ENCODE results near the gene CNOT4.
A peak's percentile ranks its signal among the peaks of the same experiment; 100 is the strongest.

The CNOT4 gene

DNA sequence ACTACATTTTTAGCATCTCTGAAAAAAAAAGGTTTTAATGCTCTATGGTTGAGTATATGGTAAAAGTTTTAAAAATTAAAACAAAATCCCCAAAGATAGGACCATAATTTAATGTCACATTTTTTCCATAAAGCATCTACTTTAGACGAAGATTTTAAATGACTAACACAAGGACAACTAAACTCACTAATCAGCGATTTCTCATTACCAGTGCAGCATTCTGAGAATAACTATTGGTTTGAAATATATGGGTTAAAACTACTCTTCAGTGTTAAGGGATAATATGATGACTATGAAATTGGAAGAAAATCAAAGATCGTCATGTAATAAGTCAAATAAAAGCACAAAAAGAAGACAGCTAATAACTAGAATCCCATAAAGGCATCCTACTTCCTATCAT lies 118.4 kb downstream of the CNOT4 start:
- no peak for DNase-seq

DNA sequence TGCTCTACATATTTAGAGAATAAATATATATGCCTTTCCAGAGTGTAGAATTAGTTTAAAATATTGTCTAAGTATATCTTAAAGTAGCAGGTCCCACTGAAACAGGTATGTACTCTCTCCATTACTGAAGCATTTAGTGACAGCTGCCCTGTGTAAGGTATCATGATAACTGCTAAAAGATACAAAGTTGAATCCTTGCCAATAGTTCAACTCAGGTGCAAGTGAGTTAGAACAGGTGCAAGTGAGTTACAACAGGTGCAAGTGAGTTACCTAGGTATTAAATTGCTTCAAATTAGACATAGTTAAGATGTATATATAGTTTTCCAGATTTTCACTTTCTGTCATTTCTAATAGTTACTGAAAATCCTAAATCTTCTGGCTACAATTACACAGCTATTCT lies 119.1 kb downstream of the CNOT4 start:
- DNase-seq, result no peak

DNA sequence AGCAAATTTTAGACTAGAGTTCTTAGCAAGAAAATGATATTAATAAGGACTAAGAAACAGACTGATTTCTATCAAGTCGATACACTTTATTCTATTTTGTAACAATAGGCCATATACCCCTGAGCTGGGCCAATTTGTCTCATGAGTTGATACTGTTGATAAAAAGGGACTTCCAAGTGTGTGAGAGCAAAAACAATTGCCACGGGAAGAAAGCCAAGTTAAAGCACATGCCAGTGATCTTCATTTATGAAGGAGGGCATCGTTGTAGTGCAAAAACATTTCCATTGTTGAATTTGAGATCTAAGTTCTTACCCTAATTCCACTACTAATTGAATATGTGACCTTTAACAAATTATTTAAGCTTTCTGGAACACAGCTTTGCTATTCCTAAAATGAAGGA lies 119.9 kb downstream of the CNOT4 start:
- no peak for DNase-seq

- DNase-seq, result no peak
Observed at GRCh38 chr7:135388616-135389015, 121.3 kb downstream of the CNOT4 start.

GRCh38 chr7:135386776-135387175 lies 123.1 kb downstream of the CNOT4 start:
- no peak for DNase-seq

DNA sequence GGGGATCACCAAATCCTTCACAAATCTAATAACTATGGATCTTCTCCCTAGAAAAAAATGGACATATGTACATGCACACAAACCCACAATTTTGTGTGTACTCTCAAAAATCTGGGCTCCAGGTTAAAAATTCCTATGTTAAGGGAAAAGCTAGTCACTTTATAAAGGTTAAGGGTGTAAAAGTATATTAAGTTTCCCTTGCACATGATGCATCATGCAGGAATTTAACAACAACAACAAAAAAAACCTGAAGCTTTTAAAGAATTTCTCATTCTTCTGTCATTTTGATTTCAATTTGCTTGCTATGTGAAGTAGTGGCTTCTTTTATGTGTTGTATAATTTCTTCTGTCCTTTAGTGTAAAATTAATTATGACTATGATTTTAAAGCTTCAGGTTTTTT lies 123.7 kb downstream of the CNOT4 start:
- peak in 1 of 2 experiments; percentile 8 for DNase-seq

DNA sequence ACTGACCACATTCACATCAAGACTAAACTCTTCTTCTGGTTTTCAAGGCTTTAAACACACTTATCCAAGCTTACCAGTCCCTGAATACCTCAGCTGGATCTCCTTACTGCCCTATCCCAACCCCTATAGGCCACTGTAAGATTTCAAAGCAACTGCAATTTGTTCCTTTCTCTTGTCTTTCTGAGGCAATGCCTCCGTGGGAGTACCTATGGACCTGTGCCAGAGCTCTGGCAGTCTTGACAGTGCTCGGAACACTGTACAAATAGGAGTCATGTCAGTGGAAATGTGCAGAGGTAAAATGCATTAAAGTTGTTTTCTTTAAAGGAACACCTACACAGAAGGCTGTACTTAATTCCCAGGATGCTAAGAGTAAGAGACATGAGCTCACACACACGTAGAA lies 124.7 kb downstream of the CNOT4 start:
- DNase-seq, result no peak

- DNase-seq, result no peak
Observed at GRCh38 chr7:135383525-135384175, 126.3 kb downstream of the CNOT4 start.

GRCh38 chr7:135382173-135382572 lies 127.7 kb downstream of the CNOT4 start:
- DNase-seq, result no peak

- DNase-seq, result no peak
Observed at GRCh38 chr7:135381369-135381768, 128.5 kb downstream of the CNOT4 start.

- no peak for DNase-seq
Observed at GRCh38 chr7:135380351-135380750, 129.6 kb downstream of the CNOT4 start.

DNA sequence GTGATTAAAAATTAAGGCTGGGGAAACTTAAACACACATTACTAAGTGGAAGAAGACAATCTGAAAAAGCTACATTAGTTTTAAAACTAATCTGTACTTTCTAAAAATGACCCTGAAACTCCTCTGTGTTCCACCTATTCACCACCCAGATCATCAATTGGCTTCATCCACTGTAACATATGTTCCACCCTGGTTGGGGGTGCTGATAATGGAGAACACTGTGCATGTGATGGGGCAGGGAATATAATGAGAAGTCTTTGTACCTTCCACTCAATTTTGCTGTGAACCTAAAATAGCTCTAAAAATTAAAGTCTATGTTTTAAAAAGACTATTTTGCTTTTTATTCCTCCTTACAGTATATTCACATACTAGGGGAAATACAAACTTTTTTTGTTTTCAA lies 132.7 kb downstream of the CNOT4 start:
- DNase-seq, result no peak

GRCh38 chr7:135375908-135376699 lies 133.8 kb downstream of the CNOT4 start:
- DNase-seq, result no peak

DNA sequence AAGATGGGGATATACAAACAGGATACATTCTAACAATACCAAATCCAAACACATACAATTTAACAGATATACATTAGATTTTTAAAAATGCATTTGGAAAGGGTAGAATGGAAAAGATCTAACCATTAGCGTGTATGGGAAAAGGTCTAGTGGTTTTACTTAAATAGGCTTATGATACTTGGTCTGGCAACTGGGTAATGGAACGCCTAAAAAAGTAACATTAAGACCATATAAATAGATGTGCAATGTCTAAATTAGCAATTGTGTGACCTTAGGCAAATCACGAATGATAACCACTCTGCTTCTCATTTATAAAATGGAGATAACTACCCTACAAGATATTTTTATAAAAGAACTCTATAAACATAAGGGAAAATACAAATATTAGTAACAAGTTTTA lies 135.2 kb downstream of the CNOT4 start:
- no peak for DNase-seq

GRCh38 chr7:135372222-135372621 lies 137.7 kb downstream of the CNOT4 start:
- DNase-seq, result no peak

DNA sequence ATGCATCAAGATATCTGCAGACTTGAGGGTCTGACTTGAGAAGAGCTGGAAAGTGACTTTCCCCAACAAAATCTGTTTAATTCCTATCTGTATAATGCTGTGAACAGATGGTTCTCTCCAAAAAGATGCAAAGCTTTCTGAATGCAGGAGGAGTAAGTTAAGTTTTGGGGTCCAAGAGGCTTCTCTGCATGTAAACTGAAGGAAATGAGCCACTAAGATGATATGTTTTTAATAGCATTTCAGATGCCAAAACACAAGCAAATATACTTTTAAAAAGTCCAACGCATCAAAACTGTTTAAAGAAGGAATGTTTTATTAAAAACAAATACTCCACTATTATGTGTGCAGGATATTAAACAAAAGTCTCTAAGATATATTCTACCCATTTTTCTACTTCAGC lies 139.2 kb downstream of the CNOT4 start:
- no peak for DNase-seq

DNA sequence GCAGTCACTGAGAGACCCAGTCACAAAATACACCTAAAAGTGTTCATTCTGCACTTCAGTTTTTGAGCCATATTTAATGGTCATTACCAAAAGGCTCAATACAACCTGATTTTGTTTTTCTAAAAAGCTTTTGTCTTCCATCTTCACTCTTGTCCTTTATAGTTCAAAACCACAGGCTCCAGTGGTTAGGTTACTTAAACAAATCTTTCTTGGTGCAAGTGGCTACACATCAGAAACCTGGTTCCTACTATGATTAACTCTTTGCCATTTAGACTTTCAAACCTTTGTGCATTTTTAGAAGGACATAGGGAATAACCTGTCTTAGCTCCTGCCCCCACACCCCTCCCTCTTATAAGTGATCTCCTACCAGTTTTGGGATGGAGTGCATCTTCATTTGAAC lies 140.5 kb downstream of the CNOT4 start:
- DNase-seq, result no peak

DNA sequence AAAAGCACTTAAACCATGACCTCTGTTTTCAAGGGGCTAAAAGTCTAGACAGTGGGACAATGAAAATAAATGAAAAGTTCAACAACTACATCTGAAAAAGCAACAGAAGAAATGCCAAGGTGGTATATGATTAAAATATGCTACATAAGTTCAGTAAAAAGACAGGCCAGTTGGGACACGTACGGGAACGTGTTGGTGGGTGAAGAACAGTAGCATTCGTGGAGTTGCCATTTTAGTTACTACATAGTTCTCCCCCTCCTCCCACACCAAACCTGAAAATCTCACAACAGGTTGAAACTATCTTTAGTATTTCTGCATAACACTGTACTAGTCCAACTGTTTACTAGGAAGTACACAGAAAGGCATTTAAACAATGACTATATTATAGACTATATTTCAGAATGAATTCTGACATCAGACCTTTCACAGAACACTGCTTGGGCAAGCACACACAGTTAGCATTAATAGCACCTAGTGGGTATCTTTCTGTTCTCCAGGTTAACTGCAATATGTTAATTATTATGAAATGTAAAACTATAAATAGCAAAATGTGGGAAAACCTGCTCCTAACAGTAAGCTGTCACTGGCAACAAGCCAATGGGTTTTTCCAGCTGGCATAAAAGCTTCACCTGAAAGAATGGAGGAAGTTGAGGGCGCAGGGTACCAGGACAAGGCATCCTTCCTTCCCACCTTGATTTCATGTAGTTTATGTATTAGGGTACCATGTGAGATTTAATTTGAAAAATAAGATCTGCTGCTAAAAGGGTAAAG lies 141.3 kb downstream of the CNOT4 start:
- DNase-seq, result no peak

GRCh38 chr7:135366843-135367508 lies 142.9 kb downstream of the CNOT4 start:
- DNase-seq, result no peak

DNA sequence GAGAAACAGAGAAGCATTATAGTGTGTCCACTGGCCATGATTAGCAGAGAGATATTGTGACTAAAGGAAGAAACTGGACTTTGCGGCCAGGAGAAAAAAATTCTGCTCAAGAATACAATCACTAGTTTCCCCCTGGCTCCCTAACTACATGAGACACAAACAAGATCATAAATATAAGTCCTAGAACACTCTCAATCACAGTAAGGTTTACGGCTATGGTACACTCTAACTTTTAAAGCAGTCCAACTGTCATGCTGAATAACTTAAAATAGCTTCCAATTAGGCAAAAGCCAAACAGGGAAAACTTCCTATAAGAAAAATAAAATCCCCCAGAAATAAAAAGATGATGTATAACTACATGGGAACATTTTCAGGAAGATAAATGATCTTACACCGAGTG lies 144.2 kb downstream of the CNOT4 start:
- DNase-seq, result no peak

- no peak for DNase-seq
Observed at GRCh38 chr7:135364206-135364605, 145.7 kb downstream of the CNOT4 start.

DNA sequence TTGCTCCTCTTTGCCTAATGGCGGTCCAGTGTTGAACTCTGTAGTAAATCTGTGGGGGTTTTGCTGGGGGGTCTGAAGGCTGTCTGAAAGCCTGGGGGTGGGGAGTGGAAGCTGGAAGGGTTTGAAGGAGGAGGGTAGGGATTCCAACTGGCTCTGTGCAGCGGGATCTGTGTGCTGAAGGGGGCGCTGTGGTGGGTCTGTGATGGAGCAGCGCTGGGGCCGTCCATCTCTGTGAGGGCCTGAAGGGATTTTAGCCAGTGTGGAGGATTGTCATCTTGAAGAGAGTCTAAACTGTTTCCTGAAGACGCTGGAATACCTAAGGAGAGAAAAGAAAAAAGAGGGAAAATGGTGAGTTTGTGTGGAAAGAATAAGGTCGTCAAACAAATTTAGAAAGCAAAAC lies 147.0 kb downstream of the CNOT4 start:
- no peak for DNase-seq

- DNase-seq, result no peak
Observed at GRCh38 chr7:135361788-135362187, 148.1 kb downstream of the CNOT4 start.
